B cell (primary cell): Measurements from ENCODE around the gene SEMA6D. TPM values are rescaled to one million over a fixed set of nuclear protein-coding genes. Genes with fewer than 3 reads are reported as not detected.

ENCODE experiments used
- ATAC-seq: fragments of 200-7000 bp; cut with Tn5 transposase; one replicate; pipeline ENCODE4 v1.10.0; 2021; ENCODE audit warnings: low read depth, mild to moderate bottlenecking, moderate number of reproducible peaks, moderate library complexity
- CTCF ChIA-PET: fragments of 350-600 bp; sonication (Branson Sonifier 250); formaldehyde crosslinking; loops from one replicate; lab custom pipeline; 2021; ENCODE audit warnings: antibody characterized with exemption, inconsistent platforms; lab: Charles Lee
- POLR2A ChIA-PET: fragments of 350-600 bp; sonication (Branson Sonifier 250); formaldehyde crosslinking; loops from one replicate; lab custom pipeline; 2021; ENCODE audit warnings: antibody characterized with exemption; lab: Charles Lee
- DNase-seq: peaks from one replicate; pipeline ENCODE4 v3.0.0; 2013
- H2AFZ ChIP-seq: 2 replicates; pipeline ENCODE4 v1.6.1; 2012; ENCODE audit warnings: mild to moderate bottlenecking, low read depth, low read length; ENCODE audit not compliant: insufficient read depth, poor library complexity, severe bottlenecking
- H3K27ac ChIP-seq, 2 donors: 1 replicate in 1 of 2; 2 replicates in 1 of 2; pipeline ENCODE4 v1.5.1; 2012 to 2013; ENCODE audit warnings: low read length in 2 of 2, mild to moderate bottlenecking in 2 of 2, moderate library complexity in 1 of 2
- H3K27me3 ChIP-seq, 4 experiments: fragments of 200-600 bp in 1 of 4; sonication (generic) in 1 of 4; replicated peaks in 1 of 4; 1 replicate in 2 of 4; 2 replicates in 2 of 4; pipeline versions ENCODE4 v1.6.1 to v1.7.0; 2013 to 2016; ENCODE audit warnings: low read length in 3 of 4, mild to moderate bottlenecking in 2 of 4, mixed read lengths in 1 of 4, moderate library complexity in 1 of 4; ENCODE audit not compliant: insufficient read depth in 4 of 4, control insufficient read depth in 3 of 4; ENCODE audit errors: control extremely low read depth in 1 of 4
- H3K36me3 ChIP-seq, 2 experiments: replicated peaks in 1 of 2; 1 replicate in 1 of 2; 2 replicates in 1 of 2; pipeline versions ENCODE4 v1.6.1 to v1.7.1; 2013; ENCODE audit warnings: low read length in 1 of 2; ENCODE audit not compliant: insufficient read depth in 2 of 2, control insufficient read depth in 1 of 2; ENCODE audit errors: control extremely low read depth in 1 of 2, extremely low read depth in 1 of 2
- H3K4me1 ChIP-seq, 2 donors: fragments of 200-600 bp in 1 of 2; sonication (generic) in 1 of 2; 1 replicate in 1 of 2; 2 replicates in 1 of 2; pipeline versions ENCODE4 v1.5.1 to v1.6.1; 2013 to 2017; ENCODE audit warnings: low read length in 2 of 2; ENCODE audit not compliant: control insufficient read depth in 2 of 2, insufficient read depth in 2 of 2
- H3K4me2 ChIP-seq: replicated peaks from 2 replicates; pipeline ENCODE3; 2012; ENCODE audit warnings: mild to moderate bottlenecking, low read depth, low read length; ENCODE audit not compliant: poor library complexity, severe bottlenecking
- H3K4me3 ChIP-seq, 5 experiments: fragments of 200-600 bp in 1 of 5; sonication (generic) in 1 of 5; 1 replicate in 3 of 5; 2 replicates in 2 of 5; pipeline versions ENCODE4 v1.5.1 to v1.7.0; 2011 to 2016; ENCODE audit warnings: low read length in 4 of 5, mild to moderate bottlenecking in 4 of 5, low read depth in 2 of 5, control low read depth in 1 of 5, moderate library complexity in 1 of 5; ENCODE audit not compliant: insufficient read depth in 1 of 5; ENCODE audit errors: control extremely low read depth in 1 of 5, extremely low read depth in 1 of 5
- H3K79me2 ChIP-seq: fragments of 200-600 bp; sonication (generic); one replicate; pipeline ENCODE4 v1.6.0; 2016; ENCODE audit warnings: low read length; ENCODE audit not compliant: control insufficient read depth, insufficient read depth
- H3K9ac ChIP-seq: fragments of 200-600 bp; sonication (generic); 2 replicates; pipeline ENCODE4 v1.6.1; 2017; ENCODE audit warnings: mild to moderate bottlenecking, low read length, moderate library complexity
- H3K9me3 ChIP-seq, 3 donors: one replicate each; pipeline versions ENCODE4 v1.6.1 to v1.7.1; 2013; ENCODE audit warnings: low read length in 2 of 3; ENCODE audit not compliant: control insufficient read depth in 2 of 3, insufficient read depth in 1 of 3; ENCODE audit errors: control extremely low read depth in 1 of 3
- H4K20me1 ChIP-seq: 2 replicates; pipeline ENCODE4 v1.6.0; 2012; ENCODE audit warnings: mild to moderate bottlenecking, low read length; ENCODE audit not compliant: insufficient read depth, control insufficient read depth, poor library complexity, severe bottlenecking
- H3K27ac Mint-ChIP-seq: one replicate; pipeline ENCODE4 v1.8.0; 2021; ENCODE audit warnings: mixed read lengths
- H3K27me3 Mint-ChIP-seq: one replicate; pipeline ENCODE4 v1.8.0; 2021; ENCODE audit warnings: mixed read lengths
- H3K4me1 Mint-ChIP-seq: one replicate; pipeline ENCODE4 v1.8.0; 2021; ENCODE audit warnings: mixed read lengths
- H3K4me3 Mint-ChIP-seq: one replicate; pipeline ENCODE4 v1.8.0; 2021; ENCODE audit warnings: mixed read lengths
- H3K9me3 Mint-ChIP-seq: one replicate; pipeline ENCODE4 v1.8.0; 2022; ENCODE audit warnings: mixed read lengths; ENCODE audit not compliant: insufficient read depth
- EZH2 ChIP-seq: IDR thresholded peaks from 2 replicates; pipeline ENCODE4 v1.6.1; 2012; ENCODE audit warnings: borderline replicate concordance, low read depth, mild to moderate bottlenecking, moderate library complexity, low read length; ENCODE audit not compliant: insufficient read depth, poor library complexity, severe bottlenecking
- WGBS: methylation state at CpG from one replicate; pipeline ENCODE4 v1.1.5; 2013; ENCODE audit warnings: missing lambda C conversion rate; ENCODE audit not compliant: insufficient coverage; 5-methylcytosine and 5-hydroxymethylcytosine counted together
- intact Hi-C: fragments of 100-400 bp; cut with micrococcal nuclease; formaldehyde crosslinking; loops from one replicate; pipeline ENCODE4 v1.10.0; 2022
- polyA plus RNA-seq: library from polyadenylated mRNA; depleted of rRNA; stranded (reverse); fragments of >200 nt; gene quantifications from 2 replicates; pipeline ENCODE4 v1.2.3, GENCODE V29; 2012
- total RNA-seq, 2 donors: library from RNA; stranded (reverse); fragments of 120-200 nt in 1 of 2; gene quantifications; 1 replicate in 1 of 2; 2 replicates in 1 of 2; pipeline versions ENCODE4 v1.2.3 to v1.2.4, GENCODE V29; 2013 to 2022
- TF ChIP-seq, protein P1 (sequence below): fragments of 200-600 bp; IDR thresholded peaks from one replicate; pipeline ENCODE4 v1.8.0; 2022; ENCODE audit warnings: antibody characterized with exemption, mild to moderate bottlenecking

Gene SEMA6D
- total and polyA plus RNA-seq, 2 donors (not counting 1 experiment from before 2014, with no cell fraction given), result not detected

DNA sequence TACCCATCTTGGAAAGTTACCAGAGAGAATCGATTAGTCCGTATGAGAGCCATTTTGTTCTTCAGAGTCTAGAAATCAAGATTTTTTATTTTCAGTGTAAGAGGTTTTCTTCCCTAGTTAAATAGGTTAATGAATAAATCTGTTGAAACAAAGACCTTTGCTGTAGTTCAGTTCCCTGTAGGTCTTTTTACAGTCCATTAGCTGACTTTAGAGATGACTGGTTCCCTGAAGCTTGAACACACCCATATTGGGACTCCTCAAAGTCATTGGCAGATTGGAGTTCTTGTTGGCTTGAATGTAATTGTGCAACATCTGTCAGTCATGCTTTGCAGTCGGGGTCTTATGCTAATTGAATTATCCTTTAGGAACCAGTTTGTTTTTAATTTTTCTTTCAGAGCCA, 45.3 kb downstream of the SEMA6D start:
- H3K27me3 ChIP-seq, result no peaks in the 10 kb centered on the region
- no CpG with 5 or more reads among the region's 3 CpGs for WGBS
- ATAC-seq (no peak), DNase-seq (no peak)
- no peaks in the 10 kb centered on the region for H3K4me1 ChIP-seq
- no peak overlapping the region for H3K9ac ChIP-seq
- H3K9me3 Mint-ChIP-seq, result no peaks in the 10 kb centered on the region
- H3K9me3 ChIP-seq, result peaks cover 0 to 6% (median 0%) of the 10 kb centered on the region in 3 donors
- ChIA-PET CTCF (no interaction called here), POLR2A (no interaction called here)
- no peaks in the 10 kb centered on the region for H3K36me3 ChIP-seq
- no peaks in the 10 kb centered on the region for H3K4me1 Mint-ChIP-seq
- H3K4me2 ChIP-seq, result no peak overlapping the region
- H3K4me3 ChIP-seq, result no peak overlapping the region
- TF ChIP-seq, protein P1, sequence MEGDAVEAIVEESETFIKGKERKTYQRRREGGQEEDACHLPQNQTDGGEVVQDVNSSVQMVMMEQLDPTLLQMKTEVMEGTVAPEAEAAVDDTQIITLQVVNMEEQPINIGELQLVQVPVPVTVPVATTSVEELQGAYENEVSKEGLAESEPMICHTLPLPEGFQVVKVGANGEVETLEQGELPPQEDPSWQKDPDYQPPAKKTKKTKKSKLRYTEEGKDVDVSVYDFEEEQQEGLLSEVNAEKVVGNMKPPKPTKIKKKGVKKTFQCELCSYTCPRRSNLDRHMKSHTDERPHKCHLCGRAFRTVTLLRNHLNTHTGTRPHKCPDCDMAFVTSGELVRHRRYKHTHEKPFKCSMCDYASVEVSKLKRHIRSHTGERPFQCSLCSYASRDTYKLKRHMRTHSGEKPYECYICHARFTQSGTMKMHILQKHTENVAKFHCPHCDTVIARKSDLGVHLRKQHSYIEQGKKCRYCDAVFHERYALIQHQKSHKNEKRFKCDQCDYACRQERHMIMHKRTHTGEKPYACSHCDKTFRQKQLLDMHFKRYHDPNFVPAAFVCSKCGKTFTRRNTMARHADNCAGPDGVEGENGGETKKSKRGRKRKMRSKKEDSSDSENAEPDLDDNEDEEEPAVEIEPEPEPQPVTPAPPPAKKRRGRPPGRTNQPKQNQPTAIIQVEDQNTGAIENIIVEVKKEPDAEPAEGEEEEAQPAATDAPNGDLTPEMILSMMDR, result no peak
- no peak for TF ChIP-seq EZH2
- no peaks in the 10 kb centered on the region for H3K27me3 Mint-ChIP-seq
- no peak overlapping the region for H3K27ac ChIP-seq
- no peak overlapping the region for H3K4me3 Mint-ChIP-seq
- no peaks in the 10 kb centered on the region for H3K79me2 ChIP-seq
- no peaks in the 10 kb centered on the region for H4K20me1 ChIP-seq
- H3K27ac Mint-ChIP-seq, result no peak overlapping the region
- H2AFZ ChIP-seq, result no peak overlapping the region
- intact Hi-C loops, result no loop called here

DNA sequence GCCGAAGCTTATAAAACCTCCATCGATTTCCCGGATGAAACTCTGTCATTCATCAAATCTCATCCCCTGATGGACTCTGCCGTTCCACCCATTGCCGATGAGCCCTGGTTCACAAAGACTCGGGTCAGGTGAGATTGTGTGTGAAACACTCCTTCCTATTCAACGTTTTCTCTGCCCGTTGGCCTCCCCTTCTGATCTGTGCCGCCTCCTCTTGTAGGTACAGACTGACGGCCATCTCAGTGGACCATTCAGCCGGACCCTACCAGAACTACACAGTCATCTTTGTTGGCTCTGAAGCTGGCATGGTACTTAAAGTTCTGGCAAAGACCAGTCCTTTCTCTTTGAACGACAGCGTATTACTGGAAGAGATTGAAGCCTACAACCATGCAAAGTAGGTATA, 47.4 kb downstream of the SEMA6D start:
- no peak overlapping the region for H3K27ac Mint-ChIP-seq
- 97% methylated on average over 12 of the region's 13 CpGs for WGBS
- no peak overlapping the region for H3K4me2 ChIP-seq
- H3K4me3 Mint-ChIP-seq, result no peak overlapping the region
- no peak for TF ChIP-seq EZH2
- TF ChIP-seq, protein P1, result no peak
- DNase-seq (no peak), ATAC-seq (no peak)
- no peaks in the 10 kb centered on the region for H3K27me3 Mint-ChIP-seq
- peaks cover 0 to 6% (median 0%) of the 10 kb centered on the region in 3 donors for H3K9me3 ChIP-seq
- H4K20me1 ChIP-seq, result no peaks in the 10 kb centered on the region
- no peak overlapping the region for H3K4me3 ChIP-seq
- no peak overlapping the region for H2AFZ ChIP-seq
- H3K4me1 Mint-ChIP-seq, result no peaks in the 10 kb centered on the region
- H3K79me2 ChIP-seq, result no peaks in the 10 kb centered on the region
- ChIA-PET CTCF (no interaction called here), POLR2A (no interaction called here)
- H3K4me1 ChIP-seq, result no peaks in the 10 kb centered on the region
- H3K27me3 ChIP-seq, result no peaks in the 10 kb centered on the region
- H3K27ac ChIP-seq, result no peak overlapping the region
- no peaks in the 10 kb centered on the region for H3K36me3 ChIP-seq
- H3K9ac ChIP-seq, result no peak overlapping the region
- intact Hi-C loops, result no loop called here
- H3K9me3 Mint-ChIP-seq, result no peaks in the 10 kb centered on the region
